ENCODE data around the gene CAPZB. TPM values are rescaled to one million over a fixed set of nuclear protein-coding genes. Genes with fewer than 3 reads are reported as not detected.
A peak's percentile ranks its signal among the peaks of the same experiment; 100 is the strongest.

Gene CAPZB
- polyA plus RNA-seq, 3 donors = 290 to 504 (median 407) TPM

GRCh38 chr1:19372136-19372514 lies 113.2 kb downstream of the CAPZB start:
- no peaks in the 10 kb centered on the region for H3K9me3 Mint-ChIP-seq
- Histone ChIP-seq H3K27me3 (ENCODE audit: control insufficient read depth in 2 of 2, insufficient read depth in 2 of 2, low read length in 2 of 2) (no peaks in the 10 kb centered on the region), H3K4me2 (replicated peaks; ENCODE audit: extremely low read depth, low read length, poor library complexity, severe bottlenecking) (no peak overlapping the region), H3K4me3 (replicated peaks in 1 of 3; ENCODE audit: low read depth in 2 of 3, low read length in 3 of 3) (no peak overlapping the region), H2AFZ (ENCODE audit: insufficient read depth, low read depth, low read length, poor library complexity, severe bottlenecking) (no peak overlapping the region), H3K4me1 (ENCODE audit: control insufficient read depth in 1 of 2, insufficient read depth in 2 of 2, low read length in 2 of 2) (peaks cover 0 to 22% of the 10 kb centered on the region in 2 donors), H4K20me1 (ENCODE audit: insufficient read depth, low read length) (peaks cover 100% of the 10 kb centered on the region), H3K9ac (ENCODE audit: insufficient read depth, low read length, poor library complexity, severe bottlenecking) (peak overlapping the region; percentile 12), H3K79me2 (ENCODE audit: insufficient read depth, low read length) (peaks cover 42% of the 10 kb centered on the region), H3K36me3 (replicated peaks in 1 of 2; ENCODE audit: control insufficient read depth in 1 of 2, insufficient read depth in 2 of 2, low read length in 2 of 2) (peaks cover 57 to 84% of the 10 kb centered on the region in 2 donors), H3K9me3 (replicated peaks in 1 of 2; ENCODE audit: control insufficient read depth in 1 of 2, insufficient read depth in 1 of 2, low read length in 2 of 2) (no peaks in the 10 kb centered on the region), H3K27ac (ENCODE audit: low read depth in 1 of 2, low read length in 2 of 2) (peak overlapping the region in 1 of 2 donors; percentile 27)
- DNase-seq = no peak
- intact Hi-C loops (cut with micrococcal nuclease) = no loop called here
- no peak overlapping the region for H3K4me3 Mint-ChIP-seq
- TF ChIP-seq, protein P1, sequence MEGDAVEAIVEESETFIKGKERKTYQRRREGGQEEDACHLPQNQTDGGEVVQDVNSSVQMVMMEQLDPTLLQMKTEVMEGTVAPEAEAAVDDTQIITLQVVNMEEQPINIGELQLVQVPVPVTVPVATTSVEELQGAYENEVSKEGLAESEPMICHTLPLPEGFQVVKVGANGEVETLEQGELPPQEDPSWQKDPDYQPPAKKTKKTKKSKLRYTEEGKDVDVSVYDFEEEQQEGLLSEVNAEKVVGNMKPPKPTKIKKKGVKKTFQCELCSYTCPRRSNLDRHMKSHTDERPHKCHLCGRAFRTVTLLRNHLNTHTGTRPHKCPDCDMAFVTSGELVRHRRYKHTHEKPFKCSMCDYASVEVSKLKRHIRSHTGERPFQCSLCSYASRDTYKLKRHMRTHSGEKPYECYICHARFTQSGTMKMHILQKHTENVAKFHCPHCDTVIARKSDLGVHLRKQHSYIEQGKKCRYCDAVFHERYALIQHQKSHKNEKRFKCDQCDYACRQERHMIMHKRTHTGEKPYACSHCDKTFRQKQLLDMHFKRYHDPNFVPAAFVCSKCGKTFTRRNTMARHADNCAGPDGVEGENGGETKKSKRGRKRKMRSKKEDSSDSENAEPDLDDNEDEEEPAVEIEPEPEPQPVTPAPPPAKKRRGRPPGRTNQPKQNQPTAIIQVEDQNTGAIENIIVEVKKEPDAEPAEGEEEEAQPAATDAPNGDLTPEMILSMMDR (IDR thresholded peaks at IDR 0.05) = no peak
- WGBS (ENCODE audit: insufficient coverage) = 100% methylated on average over 4 of the region's 5 CpGs
- peaks cover 23% of the 10 kb centered on the region for H3K4me1 Mint-ChIP-seq
- H3K36me3 Mint-ChIP-seq = peaks cover 61 to 82% of the 10 kb centered on the region in 2 donors
- peak overlapping the region in 3 of 7 donors; percentile 32 to 41 (median 41) for H3K27ac Mint-ChIP-seq
- H3K27me3 Mint-ChIP-seq (ENCODE audit: low read depth in 3 of 3) = peaks cover 0 to 3% (median 2%) of the 10 kb centered on the region in 3 donors

GRCh38 chr1:19371226-19372135 lies 113.9 kb downstream of the CAPZB start:
- Mint-ChIP-seq H3K9me3 (no peaks in the 10 kb centered on the region), H3K36me3 (peaks cover 56 to 76% of the 10 kb centered on the region in 2 donors), H3K27ac (peak overlapping the region in 6 of 7 donors; percentile 21 to 87 (median 68)), H3K4me3 (no peak overlapping the region), H3K27me3 (ENCODE audit: low read depth in 3 of 3) (peaks cover 0 to 3% (median 2%) of the 10 kb centered on the region in 3 donors), H3K4me1 (peaks cover 23% of the 10 kb centered on the region)
- TF ChIP-seq, protein P1 (IDR thresholded peaks at IDR 0.05) = no peak
- Histone ChIP-seq H2AFZ (ENCODE audit: insufficient read depth, low read depth, low read length, poor library complexity, severe bottlenecking) (no peak overlapping the region), H3K4me2 (replicated peaks; ENCODE audit: extremely low read depth, low read length, poor library complexity, severe bottlenecking) (no peak overlapping the region), H4K20me1 (ENCODE audit: insufficient read depth, low read length) (peaks cover 100% of the 10 kb centered on the region), H3K36me3 (replicated peaks in 1 of 2; ENCODE audit: control insufficient read depth in 1 of 2, insufficient read depth in 2 of 2, low read length in 2 of 2) (peaks cover 51 to 79% of the 10 kb centered on the region in 2 donors), H3K9ac (ENCODE audit: insufficient read depth, low read length, poor library complexity, severe bottlenecking) (peak overlapping the region; percentile 13), H3K4me1 (ENCODE audit: control insufficient read depth in 1 of 2, insufficient read depth in 2 of 2, low read length in 2 of 2) (peaks cover 0 to 22% of the 10 kb centered on the region in 2 donors), H3K79me2 (ENCODE audit: insufficient read depth, low read length) (peaks cover 41% of the 10 kb centered on the region), H3K4me3 (replicated peaks in 1 of 3; ENCODE audit: low read depth in 2 of 3, low read length in 3 of 3) (no peak overlapping the region), H3K27ac (ENCODE audit: low read depth in 1 of 2, low read length in 2 of 2) (peak overlapping the region in 1 of 2 donors; percentile 74), H3K9me3 (replicated peaks in 1 of 2; ENCODE audit: control insufficient read depth in 1 of 2, insufficient read depth in 1 of 2, low read length in 2 of 2) (no peaks in the 10 kb centered on the region), H3K27me3 (ENCODE audit: control insufficient read depth in 2 of 2, insufficient read depth in 2 of 2, low read length in 2 of 2) (no peaks in the 10 kb centered on the region)
- DNase-seq = no peak
- WGBS (ENCODE audit: insufficient coverage) = 87% methylated on average over 20 of the region's 23 CpGs
- intact Hi-C loops (cut with micrococcal nuclease) = no loop called here

All from CD14-positive monocyte (primary cell).